A549 treated with RU486 at 1 μM for 4 hours (cell line): Measurements from ENCODE around the gene SOX6. TPM values are rescaled to one million over a fixed set of nuclear protein-coding genes. Genes with fewer than 3 reads are reported as not detected.

ENCODE experiments used
- total RNA-seq: library from RNA; stranded (reverse); fragments of 200-300 nt; extraction: Qiagen RNA extraction; gene quantifications from 5 replicates; pipeline ENCODE4 v1.2.3, GENCODE V29; 2022; ENCODE audit warnings: low read depth

The SOX6 gene
- total RNA-seq = 0.11 to 0.15 TPM (median 0.15 TPM) in 3 of 5 replicates, not detected in the others

GRCh38 chr11:16356057-16356760 is at the start of gene SOX6:
TSS of gene SOX6 (minus strand) at chr11:16356546. CDS start at chr11:16341248, 15,298 bp downstream.

